AG09319 (cell line): ENCODE data around the gene FBLN7.

Source experiments
- DNase-seq: peaks from one replicate; pipeline ENCODE4 v3.0.0-alpha.2; 2010; ENCODE audit warnings: low read depth; ENCODE audit errors: extremely low read depth
- TF ChIP-seq, protein P1 (sequence below): IDR thresholded peaks from 2 replicates; pipeline ENCODE4 v1.5.1; 2011; ENCODE audit warnings: low read depth, mild to moderate bottlenecking, inconsistent platforms, low read length, moderate library complexity

FBLN7 gene

DNA sequence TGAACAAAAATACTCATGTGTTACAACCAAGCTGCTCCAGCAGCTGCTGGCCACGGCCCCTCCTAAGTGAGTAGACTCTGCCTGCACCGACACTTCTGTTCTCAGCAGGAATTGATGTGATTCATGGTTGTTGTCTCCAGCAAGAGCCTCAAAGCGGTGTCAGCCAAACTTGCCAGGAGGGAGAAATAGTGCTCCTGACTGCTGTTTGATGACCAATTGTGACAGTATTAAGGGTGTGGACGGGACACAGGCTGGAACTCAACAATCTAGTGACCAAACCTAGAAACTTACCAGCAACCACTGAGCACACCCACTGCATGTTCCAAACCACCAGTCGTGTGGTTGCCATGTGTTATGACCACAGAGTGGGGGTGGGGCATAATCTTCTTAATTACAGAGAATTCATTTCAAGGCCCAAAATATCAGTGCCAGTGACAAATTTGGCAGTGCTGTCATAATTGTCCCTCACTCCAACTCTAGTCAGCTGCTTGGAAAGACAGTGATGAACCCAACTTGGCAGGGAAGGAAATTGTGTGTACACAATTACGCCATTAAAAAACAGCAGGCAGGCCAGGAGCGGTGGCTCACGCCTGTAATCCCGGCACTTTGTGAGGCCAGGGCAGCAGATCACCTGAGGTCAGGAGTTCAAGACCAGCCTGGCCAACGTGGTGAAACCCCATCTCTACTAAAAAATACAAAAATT is 30.4 kb downstream of the FBLN7 start:
- TF ChIP-seq, protein P1, sequence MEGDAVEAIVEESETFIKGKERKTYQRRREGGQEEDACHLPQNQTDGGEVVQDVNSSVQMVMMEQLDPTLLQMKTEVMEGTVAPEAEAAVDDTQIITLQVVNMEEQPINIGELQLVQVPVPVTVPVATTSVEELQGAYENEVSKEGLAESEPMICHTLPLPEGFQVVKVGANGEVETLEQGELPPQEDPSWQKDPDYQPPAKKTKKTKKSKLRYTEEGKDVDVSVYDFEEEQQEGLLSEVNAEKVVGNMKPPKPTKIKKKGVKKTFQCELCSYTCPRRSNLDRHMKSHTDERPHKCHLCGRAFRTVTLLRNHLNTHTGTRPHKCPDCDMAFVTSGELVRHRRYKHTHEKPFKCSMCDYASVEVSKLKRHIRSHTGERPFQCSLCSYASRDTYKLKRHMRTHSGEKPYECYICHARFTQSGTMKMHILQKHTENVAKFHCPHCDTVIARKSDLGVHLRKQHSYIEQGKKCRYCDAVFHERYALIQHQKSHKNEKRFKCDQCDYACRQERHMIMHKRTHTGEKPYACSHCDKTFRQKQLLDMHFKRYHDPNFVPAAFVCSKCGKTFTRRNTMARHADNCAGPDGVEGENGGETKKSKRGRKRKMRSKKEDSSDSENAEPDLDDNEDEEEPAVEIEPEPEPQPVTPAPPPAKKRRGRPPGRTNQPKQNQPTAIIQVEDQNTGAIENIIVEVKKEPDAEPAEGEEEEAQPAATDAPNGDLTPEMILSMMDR = no peak

DNA sequence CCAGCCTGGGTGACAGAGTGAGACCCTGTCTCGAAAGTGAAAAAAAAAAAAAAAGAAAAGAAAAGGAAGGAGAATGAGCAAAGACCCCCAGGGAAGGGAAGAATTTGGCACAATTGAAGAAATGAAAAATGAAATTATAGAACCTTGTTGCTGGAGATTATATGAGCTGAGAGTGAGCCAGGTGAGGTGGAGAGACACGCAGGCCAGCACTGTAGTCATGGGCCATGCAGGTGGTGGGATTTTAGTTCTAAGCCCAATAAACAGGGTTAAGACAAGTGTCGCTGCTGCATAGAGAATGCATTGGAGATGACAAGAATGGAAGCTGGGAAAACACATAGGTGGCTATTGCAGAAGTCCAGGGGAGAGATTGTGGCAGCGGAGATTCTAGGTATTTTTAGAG is 32.3 kb downstream of the FBLN7 start:
- DNase-seq = no peak
- TF ChIP-seq, protein P1 = no peak

More for the DNA sequence above, 30.4 kb downstream of the FBLN7 start:
- no peak for DNase-seq

DNA sequence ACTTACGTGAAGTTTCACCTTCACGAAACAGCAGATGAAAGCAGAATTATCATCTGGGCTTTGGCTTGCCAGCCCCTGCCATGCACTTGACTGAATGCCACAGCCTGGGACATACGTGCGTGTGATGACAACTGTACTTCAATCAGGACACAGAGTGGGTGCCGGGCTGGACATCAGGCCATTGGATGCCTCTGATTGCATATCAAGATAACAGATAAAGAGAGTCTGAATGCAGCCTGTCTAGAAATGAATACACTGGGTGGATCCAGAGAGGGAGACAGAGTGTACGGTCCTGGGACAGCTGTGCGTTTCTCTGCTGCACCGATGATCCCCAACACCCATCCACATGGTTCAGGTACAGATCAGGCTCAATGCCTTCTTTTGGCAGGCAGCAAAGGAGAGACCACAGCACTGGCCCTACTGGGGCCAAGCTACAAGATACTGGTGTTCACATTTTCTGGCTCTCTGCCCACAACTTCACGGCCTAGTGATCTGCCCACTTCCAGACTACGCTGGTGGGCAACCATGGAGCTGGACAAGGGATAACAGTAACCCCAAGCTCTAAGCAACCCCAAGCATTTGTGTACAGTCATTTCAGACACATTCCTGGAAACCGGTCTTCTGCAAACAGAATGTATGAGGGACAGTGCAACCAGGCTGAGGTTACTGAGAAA is 35.6 kb downstream of the FBLN7 start:
- DNase-seq = no peak
- TF ChIP-seq, protein P1 = no peak

DNA sequence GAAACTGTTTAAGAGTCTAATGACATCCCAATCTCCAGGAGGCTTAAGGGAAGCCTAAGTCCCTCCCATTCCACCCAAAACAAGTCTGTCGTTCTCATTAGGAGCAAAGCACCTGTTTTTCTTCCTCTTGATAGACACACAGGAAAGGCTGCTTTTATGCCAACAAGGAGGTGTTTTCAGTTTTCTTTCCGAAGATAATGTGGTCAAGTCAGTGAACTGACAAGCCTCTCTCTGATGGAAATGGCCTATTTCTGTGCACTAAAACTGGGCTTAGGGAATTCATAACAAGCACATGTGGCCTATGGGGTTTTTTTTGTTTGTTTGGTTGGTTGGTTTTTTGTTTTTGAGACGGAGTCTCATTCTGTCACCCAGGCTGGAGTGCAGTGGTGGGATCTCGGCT is 36.2 kb downstream of the FBLN7 start:
- no peak for DNase-seq
- TF ChIP-seq, protein P1 = no peak

DNA sequence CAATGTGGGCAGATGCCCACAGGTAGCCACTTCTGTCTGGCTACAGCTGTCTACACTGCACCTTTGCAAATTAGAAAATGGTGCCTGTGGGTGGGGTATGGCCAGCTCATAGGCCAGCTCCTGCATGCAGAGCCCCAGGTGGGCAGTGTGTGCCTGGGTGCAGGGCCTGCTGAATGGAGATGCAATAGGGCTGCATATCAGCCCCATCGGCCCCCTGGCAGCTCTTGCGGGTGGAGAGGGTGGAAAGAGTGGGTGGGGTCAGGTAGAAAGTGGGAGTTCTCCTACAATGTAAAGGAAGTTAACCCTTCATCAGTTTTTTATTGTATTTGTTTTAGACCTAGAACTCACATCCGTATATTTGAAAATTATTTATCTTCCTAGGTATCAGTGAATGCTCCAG is 37.1 kb downstream of the FBLN7 start:
- no peak for DNase-seq
- TF ChIP-seq, protein P1 = no peak

DNA sequence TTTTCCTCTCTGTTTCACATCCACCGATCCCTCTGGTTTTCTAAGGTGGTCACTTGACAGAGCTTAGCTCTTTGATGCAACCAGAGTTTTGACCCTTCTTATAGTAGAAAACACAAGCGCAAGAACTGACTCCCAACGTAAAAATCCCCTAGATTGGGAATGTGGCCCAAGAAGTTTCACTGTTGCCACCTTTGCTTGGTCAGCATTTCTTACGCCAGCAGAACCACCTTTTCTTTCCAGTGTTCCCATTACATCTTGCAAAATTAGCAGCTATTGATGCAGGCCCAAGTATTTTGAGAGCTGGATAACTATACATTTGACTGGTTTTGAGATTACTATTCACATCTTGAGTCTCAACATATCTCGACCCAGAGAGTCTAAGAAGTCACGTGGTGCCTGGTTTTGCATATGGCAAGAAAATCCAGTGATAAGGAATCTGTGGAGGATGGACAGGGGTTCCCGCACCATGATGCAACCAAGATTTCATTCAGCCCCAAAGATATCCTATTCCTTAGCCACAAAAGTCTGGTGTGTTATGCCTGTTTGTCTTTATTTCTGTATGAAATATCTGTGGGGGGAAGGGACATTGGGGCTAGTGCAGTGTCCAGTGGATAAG is 37.9 kb downstream of the FBLN7 start:
- TF ChIP-seq, protein P1 = no peak
- DNase-seq = no peak
